NB4 (cell line): Measurements from ENCODE around the gene RFX4.

ENCODE experiments used
- DNase-seq: peaks from one replicate; pipeline ENCODE4 v3.0.0; 2010; ENCODE audit warnings: low read depth
- H3K4me3 ChIP-seq: one replicate; pipeline ENCODE4 v1.5.1; 2011; ENCODE audit warnings: mild to moderate bottlenecking, low read depth, low read length, moderate library complexity
- CTCF ChIP-seq: IDR thresholded peaks from one replicate; pipeline ENCODE4 v1.5.1; 2012; ENCODE audit warnings: low read depth, low read length
- MAX ChIP-seq: IDR thresholded peaks from 2 replicates; pipeline ENCODE4 v1.6.1; 2011; ENCODE audit warnings: low read depth, low read length
- MYC ChIP-seq: IDR thresholded peaks from 2 replicates; pipeline ENCODE4 v1.6.1; 2011; ENCODE audit warnings: low read depth, low read length
- POLR2A ChIP-seq: IDR thresholded peaks from 2 replicates; pipeline ENCODE4 v1.6.1; 2011; ENCODE audit warnings: mild to moderate bottlenecking; ENCODE audit not compliant: insufficient read length; ENCODE audit errors: extremely low read depth

Gene RFX4

GRCh38 chr12:106750524-106750923, 167.7 kb downstream of the RFX4 start:
- no peak for DNase-seq
- no peak overlapping the region for H3K4me3 ChIP-seq
- TF ChIP-seq MAX: no peak
- no peak for TF ChIP-seq POLR2A
- TF ChIP-seq CTCF: no peak
- no peak for TF ChIP-seq MYC

GRCh38 chr12:106753526-106753925, 170.7 kb downstream of the RFX4 start:
- TF ChIP-seq MAX (no peak), POLR2A (no peak), CTCF (no peak), MYC (no peak)
- no peak overlapping the region for H3K4me3 ChIP-seq
- peak; percentile 31 for DNase-seq

- no peak for DNase-seq
- no peak for TF ChIP-seq MAX
- TF ChIP-seq MYC: no peak
- TF ChIP-seq CTCF: no peak
- TF ChIP-seq POLR2A: no peak
- H3K4me3 ChIP-seq: no peak overlapping the region
Measured at GRCh38 chr12:106754331-106754730, 171.5 kb downstream of the RFX4 start.

GRCh38 chr12:106757623-106758348, 175.0 kb downstream of the RFX4 start:
- no peak for DNase-seq
- H3K4me3 ChIP-seq: no peak overlapping the region
- TF ChIP-seq POLR2A (no peak), MYC (no peak), MAX (no peak), CTCF (no peak)

GRCh38 chr12:106758349-106759110, 175.7 kb downstream of the RFX4 start:
- H3K4me3 ChIP-seq: no peak overlapping the region
- no peak for DNase-seq
- no peak for TF ChIP-seq MYC
- TF ChIP-seq CTCF: no peak
- no peak for TF ChIP-seq POLR2A
- no peak for TF ChIP-seq MAX
